Measurements from ENCODE around the gene TRIM61.
"Not testable (repeated sequence)": the region's sequence is repeated elsewhere in the genome, so short reads cannot be mapped to it uniquely, and the experiment has no call there.

Gene TRIM61

GRCh38 chr4:164946810-164947209, 30.6 kb downstream of the TRIM61 start:
- ChIA-PET POLR2A (no interaction called here), CTCF (interaction anchor here (1.2 to 6.8 kb wide), 3 partner anchors 9 to 164 kb away, joined by 3 to 98 read pairs (median 5); no protein-coding TSS in a partner anchor)
- no peak for TF ChIP-seq CTCF (IDR thresholded peaks at IDR 0.05; ENCODE audit: control extremely low read depth, extremely low read depth, low read depth, missing control alignments)
- no peak for DNase-seq (ENCODE audit: extremely low spot score)

- DNase-seq (ENCODE audit: extremely low spot score): no peak
- TF ChIP-seq CTCF (IDR thresholded peaks at IDR 0.05; ENCODE audit: control extremely low read depth, extremely low read depth, low read depth, missing control alignments): no peak
- ChIA-PET POLR2A (no interaction called here), CTCF (interaction anchor here (1.7 to 2.3 kb wide), 2 partner anchors 9 to 11 kb away, joined by 6 to 9 read pairs; no protein-coding TSS in a partner anchor)
These were observed 32.3 kb downstream of the TRIM61 start for GRCh38 chr4:164945146-164945545.

- DNase-seq (ENCODE audit: extremely low spot score): no peak
- no peak for TF ChIP-seq CTCF (IDR thresholded peaks at IDR 0.05; ENCODE audit: control extremely low read depth, extremely low read depth, low read depth, missing control alignments)
- ChIA-PET CTCF (no interaction called here), POLR2A (no interaction called here)
These were observed 34.3 kb downstream of the TRIM61 start for GRCh38 chr4:164943192-164943591.

- POLR2A ChIA-PET: no interaction called here
- TF ChIP-seq CTCF (IDR thresholded peaks at IDR 0.05; ENCODE audit: control extremely low read depth, extremely low read depth, low read depth, missing control alignments): peak; percentile 48
- peak; percentile 32 for DNase-seq (ENCODE audit: extremely low spot score)
- CTCF ChIA-PET: interaction anchor here (0.6 to 8.4 kb wide), 18 partner anchors 7 to 1389 kb away, joined by 3 to 98 read pairs (median 5); partner anchors contain the start of gene TMEM192
These were observed 39.7 kb downstream of the TRIM61 start for GRCh38 chr4:164937576-164938270.

- CTCF ChIA-PET: interaction anchor here (0.9 to 8.4 kb wide), 18 partner anchors 9 to 177 kb away, joined by 3 to 98 read pairs (median 6); partner anchors contain the start of gene TMEM192
- DNase-seq (ENCODE audit: extremely low spot score); POLR2A ChIA-PET: not testable (repeated sequence)
These were observed 41.4 kb downstream of the TRIM61 start for GRCh38 chr4:164935865-164936606.

GRCh38 chr4:164935363-164935762, 42.1 kb downstream of the TRIM61 start:
- peak; percentile 16 for TF ChIP-seq CTCF (IDR thresholded peaks at IDR 0.05; ENCODE audit: control extremely low read depth, extremely low read depth, low read depth, missing control alignments)
- CTCF ChIA-PET: interaction anchor here (0.9 to 8.4 kb wide), 18 partner anchors 9 to 177 kb away, joined by 3 to 98 read pairs (median 6); partner anchors contain the start of gene TMEM192
- POLR2A ChIA-PET: no interaction called here
- DNase-seq (ENCODE audit: extremely low spot score): peak; percentile 36

- POLR2A ChIA-PET: no interaction called here
- no peak for DNase-seq (ENCODE audit: extremely low spot score)
- TF ChIP-seq CTCF (IDR thresholded peaks at IDR 0.05; ENCODE audit: control extremely low read depth, extremely low read depth, low read depth, missing control alignments): no peak
- CTCF ChIA-PET: interaction anchor here (1.0 to 8.4 kb wide), 3 partner anchors 16 to 43 kb away, joined by 3 to 98 read pairs (median 3); no protein-coding TSS in a partner anchor
These were observed 44.2 kb downstream of the TRIM61 start for GRCh38 chr4:164933244-164933643.
